Activated T-helper 9 cell treated with anti-CD3 and anti-CD28 coated beads, Interleukin-2, amount 50 U/mL, for 16 hours (primary cell): ENCODE data around the gene CCNJL.
"Not testable (repeated sequence)": the region's sequence is repeated elsewhere in the genome, so short reads cannot be mapped to it uniquely, and the experiment has no call there.

Source experiments
- DNase-seq: peaks from one replicate; pipeline ENCODE4 v3.0.0-alpha.2; 2020; ENCODE audit warnings: low read depth

Gene CCNJL, protein sequence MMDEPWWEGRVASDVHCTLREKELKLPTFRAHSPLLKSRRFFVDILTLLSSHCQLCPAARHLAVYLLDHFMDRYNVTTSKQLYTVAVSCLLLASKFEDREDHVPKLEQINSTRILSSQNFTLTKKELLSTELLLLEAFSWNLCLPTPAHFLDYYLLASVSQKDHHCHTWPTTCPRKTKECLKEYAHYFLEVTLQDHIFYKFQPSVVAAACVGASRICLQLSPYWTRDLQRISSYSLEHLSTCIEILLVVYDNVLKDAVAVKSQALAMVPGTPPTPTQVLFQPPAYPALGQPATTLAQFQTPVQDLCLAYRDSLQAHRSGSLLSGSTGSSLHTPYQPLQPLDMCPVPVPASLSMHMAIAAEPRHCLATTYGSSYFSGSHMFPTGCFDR

GRCh38 chr5:160312134-160312959 is at the start of gene CCNJL:
TSS of gene CCNJL (minus strand) at chr5:160312564. CDS start at chr5:160311923, 641 bp downstream.
- no peak for DNase-seq

DNA sequence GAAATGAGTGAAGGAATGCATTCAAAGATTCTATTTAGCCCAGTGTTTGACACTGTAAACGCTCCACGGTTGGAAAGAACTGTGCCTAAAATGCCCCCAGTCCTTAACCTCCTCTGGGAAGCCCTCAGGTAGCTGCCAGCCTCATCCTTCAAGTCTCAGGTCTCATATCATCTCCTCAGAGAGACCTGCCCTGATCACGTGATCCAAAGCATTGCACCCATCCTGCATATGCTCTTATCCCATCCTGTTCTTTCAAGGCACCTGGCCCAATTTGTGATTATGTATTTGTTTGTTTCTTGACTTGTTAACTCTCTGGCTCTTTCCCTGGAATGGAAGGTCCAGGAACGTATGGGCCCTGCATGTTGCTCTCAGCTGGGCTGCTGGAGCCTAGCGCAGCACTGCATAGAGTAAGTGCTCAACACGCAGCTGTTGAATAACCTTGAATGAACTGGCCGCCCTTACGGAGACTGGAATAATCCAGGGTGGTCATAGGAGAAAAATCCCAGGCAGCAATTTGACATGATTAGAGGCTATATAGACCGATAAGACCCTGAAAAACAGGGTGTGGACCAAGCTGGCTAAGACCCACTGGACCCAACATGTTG is 49.4 kb upstream of the CCNJL start:
- no peak for DNase-seq

- no peak for DNase-seq
Measured at GRCh38 chr5:160360310-160360709, 47.9 kb upstream of the CCNJL start.

DNA sequence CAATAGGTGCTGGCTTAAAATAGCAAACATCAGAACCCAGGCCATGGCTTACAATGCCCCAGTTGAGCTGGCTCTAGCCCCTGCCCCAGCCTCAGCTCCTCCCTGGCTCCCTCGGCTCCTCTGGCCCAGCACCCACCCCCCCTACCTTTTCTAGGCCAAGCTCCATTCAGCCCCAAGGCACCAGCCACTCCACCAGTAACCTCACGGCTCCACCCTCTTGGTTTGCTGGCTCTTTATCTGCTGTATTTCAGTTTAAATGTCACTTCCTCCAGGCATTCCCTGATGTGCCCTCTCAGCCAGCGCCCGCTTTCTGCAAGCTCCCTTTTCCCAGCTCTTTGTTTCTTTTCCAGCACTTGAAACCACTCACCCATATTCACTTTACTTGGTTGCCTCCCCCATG is 47.5 kb upstream of the CCNJL start:
- DNase-seq, result no peak

- DNase-seq, result no peak
Measured at GRCh38 chr5:160359242-160359641, 46.9 kb upstream of the CCNJL start.

DNA sequence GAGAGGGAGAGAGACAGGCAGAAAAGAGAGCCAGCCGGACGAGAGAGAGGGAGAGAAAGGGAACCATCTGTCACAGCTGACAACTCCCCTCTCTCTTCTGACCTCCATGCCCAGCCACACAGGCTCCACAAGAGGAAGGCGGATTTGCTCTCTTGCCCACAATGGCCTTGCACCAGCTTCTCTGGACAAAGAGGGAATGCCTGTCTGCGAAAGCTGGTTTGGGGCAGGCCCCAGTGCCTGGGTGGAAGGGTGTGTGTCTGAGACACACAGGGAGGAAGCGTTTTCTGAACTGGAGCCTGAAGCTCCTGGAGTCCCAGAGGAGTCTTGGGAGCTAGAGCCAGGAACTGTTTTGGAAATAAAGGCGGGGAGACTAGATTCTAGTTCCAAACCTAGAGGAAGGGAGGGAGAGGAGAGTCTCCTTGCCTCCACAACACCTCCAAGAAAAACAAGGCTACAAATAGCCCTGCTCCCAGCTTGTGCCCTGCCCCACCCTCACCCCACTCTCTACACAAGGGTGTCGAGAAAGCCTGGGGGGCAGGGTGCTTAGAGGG is 45.6 kb upstream of the CCNJL start:
- DNase-seq, result no peak

GRCh38 chr5:160357394-160357793 is 45.0 kb upstream of the CCNJL start:
- no peak for DNase-seq

DNA sequence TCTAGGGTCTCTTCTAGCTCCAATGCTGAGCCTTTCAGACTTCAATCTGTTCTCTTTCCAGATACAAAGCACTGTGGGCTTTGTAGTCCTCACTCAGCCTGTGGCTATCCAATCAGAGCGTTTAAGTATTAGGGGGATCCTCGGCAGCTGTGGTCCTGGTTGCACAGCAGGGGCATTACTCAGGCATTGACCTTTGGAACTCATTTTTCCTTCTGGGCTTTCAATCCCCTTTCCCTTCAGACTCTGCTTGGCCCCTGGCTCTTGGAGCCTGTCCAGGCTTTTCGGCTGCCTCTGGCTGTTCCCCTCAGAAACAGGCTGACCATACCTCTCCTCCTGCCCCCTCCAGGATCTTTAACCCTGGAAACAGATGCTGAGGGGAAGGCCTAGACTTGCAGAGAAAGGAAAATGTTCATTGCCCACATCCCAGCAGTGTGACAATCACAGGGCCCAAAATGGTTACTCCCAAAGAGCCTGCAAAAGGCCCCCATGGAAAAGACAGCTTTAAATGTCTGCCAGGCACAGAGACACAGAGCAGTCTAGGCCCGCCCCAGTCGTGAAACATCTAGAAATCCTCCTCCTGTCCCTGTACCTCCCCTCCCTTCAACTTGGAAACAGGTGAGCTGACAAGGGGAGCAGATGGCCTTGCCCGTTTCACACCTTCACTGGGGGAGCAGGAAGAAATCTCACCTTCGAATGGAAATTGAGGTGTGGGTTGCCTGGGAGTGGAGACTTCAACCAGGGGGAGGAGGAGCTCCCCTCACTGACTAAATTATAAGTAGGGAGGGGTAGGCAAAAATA is 44.4 kb upstream of the CCNJL start:
- DNase-seq, result no peak

- no peak for DNase-seq
Measured at GRCh38 chr5:160354666-160355065, 42.3 kb upstream of the CCNJL start.

GRCh38 chr5:160353379-160353778 is 41.0 kb upstream of the CCNJL start:
- DNase-seq, result no peak

- no peak for DNase-seq
Measured at GRCh38 chr5:160352308-160352707, 39.9 kb upstream of the CCNJL start.

DNA sequence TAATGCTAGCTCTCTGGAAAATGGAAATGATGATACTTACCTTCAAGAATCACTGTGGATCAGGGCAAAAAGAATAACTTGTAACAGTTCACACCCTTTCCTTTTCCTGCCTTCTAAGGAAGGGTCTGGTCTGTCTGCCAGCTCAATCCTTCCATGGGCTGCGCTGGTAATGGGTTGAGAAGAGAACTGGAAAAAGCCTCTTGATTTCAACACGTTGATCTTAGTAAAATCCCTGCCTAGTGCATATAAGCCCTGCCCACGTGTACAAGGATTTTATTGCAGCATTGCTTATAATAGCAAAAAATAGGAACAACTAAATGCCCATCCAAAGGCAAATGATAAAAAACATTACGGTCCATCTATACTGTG is 37.6 kb upstream of the CCNJL start:
- DNase-seq, result no peak

- no peak for DNase-seq
Measured at GRCh38 chr5:160349249-160349934, 37.0 kb upstream of the CCNJL start.

DNA sequence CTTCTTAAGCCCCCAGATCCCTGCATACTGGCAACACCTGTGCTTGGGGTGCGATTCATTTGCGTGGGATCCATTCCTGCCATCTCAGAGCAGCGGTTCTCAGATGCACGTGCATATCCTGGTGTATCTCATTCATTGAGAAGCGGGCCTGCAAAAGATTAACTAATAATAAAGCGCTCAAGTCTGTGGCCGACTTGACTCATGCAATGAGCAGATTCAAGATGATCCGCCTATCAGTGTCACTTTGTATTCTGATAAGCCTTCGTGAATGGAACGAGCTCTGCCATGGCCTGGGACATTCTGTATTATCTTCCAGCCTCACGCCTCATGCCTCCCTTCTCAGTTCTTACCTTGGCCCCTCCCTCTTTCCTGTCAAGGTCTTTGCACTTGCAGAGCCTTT is 35.7 kb upstream of the CCNJL start:
- no peak for DNase-seq

DNA sequence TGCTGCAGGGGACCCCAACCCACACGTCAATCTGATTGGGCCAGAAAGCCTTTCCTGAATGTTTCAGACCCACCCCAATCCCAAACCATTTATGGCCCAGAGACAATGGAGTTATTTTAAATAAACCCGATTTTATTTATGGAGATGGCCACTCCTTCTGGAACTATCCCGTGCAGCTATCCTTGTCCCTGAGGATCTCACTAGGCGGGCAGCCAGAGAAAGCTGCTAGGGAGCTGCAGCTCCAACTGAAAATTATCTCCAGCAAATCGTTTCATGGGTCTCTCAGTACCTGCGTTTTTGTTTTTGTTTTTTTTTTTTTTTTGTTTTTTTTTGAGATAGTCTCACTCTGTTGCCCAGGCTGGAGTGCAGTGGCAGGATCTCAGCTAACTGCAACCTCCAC is 35.1 kb upstream of the CCNJL start:
- DNase-seq, result no peak

DNA sequence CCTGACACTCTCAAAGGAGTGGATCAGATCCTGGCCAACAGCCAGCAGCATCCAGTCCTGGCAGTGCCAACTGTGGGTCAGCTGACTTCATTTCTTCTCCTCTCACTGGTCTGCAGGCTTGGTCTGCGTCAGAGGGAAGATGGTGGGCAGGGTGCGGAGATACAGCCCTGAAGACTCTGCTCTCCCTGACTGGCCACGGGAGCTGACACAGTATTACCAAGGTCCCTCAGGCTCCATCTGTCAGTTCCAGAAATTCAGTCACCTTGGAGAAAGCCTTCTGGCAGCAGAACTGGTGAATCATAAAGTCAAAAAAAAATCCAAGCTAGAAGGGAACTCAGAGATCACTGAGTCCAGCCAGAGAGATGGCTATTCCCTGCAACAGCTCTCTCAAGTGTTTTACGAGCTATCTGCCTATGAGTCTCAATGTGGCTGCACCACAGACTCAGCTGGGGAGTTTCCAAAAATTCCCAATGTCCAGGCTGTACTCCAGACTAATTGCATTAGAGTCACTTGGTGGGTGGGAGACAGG is 30.1 kb upstream of the CCNJL start:
- no peak for DNase-seq

DNA sequence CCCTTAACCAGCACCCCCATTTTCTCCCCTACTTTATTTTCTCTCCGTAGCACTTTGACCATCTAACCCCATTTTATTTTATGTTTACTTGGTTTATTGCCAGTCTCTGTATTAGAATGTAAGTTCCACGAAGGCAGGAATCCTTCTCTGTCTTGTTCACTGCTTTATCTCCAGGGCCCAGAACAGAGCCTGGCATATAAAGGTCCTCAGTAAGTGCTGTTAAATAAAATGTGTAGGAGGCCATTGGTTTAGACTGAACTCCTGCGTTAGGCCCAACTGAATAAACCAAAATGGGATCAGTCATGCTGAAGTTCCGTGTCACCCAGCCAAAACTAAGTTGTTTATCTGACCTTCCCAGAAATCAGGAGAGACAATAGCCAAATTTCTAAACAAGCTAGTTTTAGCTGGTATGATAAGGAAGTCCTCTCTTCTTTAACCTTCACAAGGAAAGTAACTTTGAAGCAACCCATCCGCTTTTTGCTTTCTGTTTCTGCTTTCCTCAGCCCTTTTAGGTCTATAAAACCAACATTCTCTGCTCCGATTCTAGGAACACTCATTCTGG is 29.0 kb upstream of the CCNJL start:
- DNase-seq, result no peak

GRCh38 chr5:160340513-160340912 is 28.1 kb upstream of the CCNJL start:
- not testable (repeated sequence) for DNase-seq

DNA sequence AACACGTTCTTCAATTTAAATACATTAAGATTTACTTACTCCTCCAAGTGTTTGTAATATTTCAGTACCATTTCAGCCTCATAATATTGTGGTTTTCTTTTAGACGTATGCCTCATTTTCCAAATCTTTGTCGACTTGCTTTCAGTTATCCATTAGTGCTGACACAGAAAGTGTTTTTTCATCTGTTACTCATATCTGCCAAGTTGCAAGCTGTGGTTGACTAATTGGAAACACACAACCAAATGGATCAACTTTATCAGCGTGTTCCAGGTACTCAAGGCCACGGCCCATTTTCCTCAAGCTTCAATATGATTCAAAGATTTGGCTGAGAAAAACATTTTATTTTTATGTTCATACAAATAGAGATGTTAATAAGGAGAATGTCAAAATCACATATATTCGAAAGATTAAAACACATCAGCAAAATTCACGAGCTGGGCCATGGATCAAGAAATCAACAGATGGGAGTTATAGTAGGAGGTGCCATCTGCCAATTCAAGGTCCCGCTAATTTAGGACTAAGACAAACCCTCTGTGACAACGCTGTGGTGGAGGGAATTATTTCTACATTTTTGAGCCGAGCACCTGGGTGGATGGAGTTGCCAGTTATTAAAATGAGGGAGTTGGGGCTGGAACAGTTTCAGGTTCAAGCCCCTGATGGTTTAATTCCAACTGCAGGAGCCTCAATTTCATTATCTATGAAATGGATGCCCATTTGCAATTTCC is 27.2 kb upstream of the CCNJL start:
- DNase-seq, result no peak

GRCh38 chr5:160334716-160335115 is 22.4 kb upstream of the CCNJL start:
- not testable (repeated sequence) for DNase-seq
